ENCODE results near the gene MLN. TPM values are rescaled to one million over a fixed set of nuclear protein-coding genes. Genes with fewer than 3 reads are reported as not detected.
"Not testable (repeated sequence)": the region's sequence is repeated elsewhere in the genome, so short reads cannot be mapped to it uniquely, and the experiment has no call there.

MLN gene
- total RNA-seq, 2 experiments from 2014 or later = not detected

DNA sequence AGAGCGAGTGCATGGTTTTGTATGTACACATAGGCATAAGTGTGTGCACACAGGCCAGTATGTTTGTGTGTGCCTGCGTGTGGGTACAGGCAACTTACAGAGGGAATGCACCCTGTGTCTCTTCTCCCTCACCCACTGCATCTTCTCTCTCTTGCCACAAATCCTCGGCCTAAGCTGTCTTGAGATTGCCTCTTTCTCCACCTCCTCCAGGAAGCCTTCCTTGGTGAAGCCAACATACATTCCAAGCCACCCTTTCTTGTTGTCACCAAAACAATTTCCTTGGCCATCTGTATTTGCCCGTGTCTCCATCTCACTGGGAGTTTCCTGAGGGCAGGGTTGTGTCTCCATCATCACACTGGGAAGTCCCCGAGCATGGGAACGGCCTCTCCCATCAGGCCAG, 29.8 kb upstream of the MLN start:
- POLR2A ChIA-PET = no interaction called here
- ATAC-seq = no peak
- intact Hi-C loops (cut with DNase I, micrococcal nuclease) = no loop called here
- Mint-ChIP-seq H3K36me3 (ENCODE audit: low read depth) (no peaks in the 10 kb centered on the region), H3K9me3 (ENCODE audit: low read depth) (no peaks in the 10 kb centered on the region), H3K4me3 (no peak overlapping the region), H3K4me1 (no peaks in the 10 kb centered on the region), H3K27me3 (no peaks in the 10 kb centered on the region), H3K27ac (no peak overlapping the region)
- CTCF ChIA-PET = no interaction called here
- DNase-seq = no peak

GRCh38 chr6:33832831-33833230, 29.0 kb upstream of the MLN start:
- CTCF ChIA-PET; H3K9me3 Mint-ChIP-seq (ENCODE audit: low read depth); DNase-seq; H3K36me3 Mint-ChIP-seq (ENCODE audit: low read depth); H3K4me1 Mint-ChIP-seq; H3K4me3 Mint-ChIP-seq; POLR2A ChIA-PET; ATAC-seq; H3K27ac Mint-ChIP-seq; intact Hi-C loops (cut with DNase I, micrococcal nuclease); H3K27me3 Mint-ChIP-seq: not testable (repeated sequence)

- ATAC-seq; POLR2A ChIA-PET; intact Hi-C loops (cut with DNase I, micrococcal nuclease); DNase-seq; H3K27ac Mint-ChIP-seq; H3K4me1 Mint-ChIP-seq; CTCF ChIA-PET; H3K27me3 Mint-ChIP-seq; H3K36me3 Mint-ChIP-seq (ENCODE audit: low read depth); H3K9me3 Mint-ChIP-seq (ENCODE audit: low read depth); H3K4me3 Mint-ChIP-seq: not testable (repeated sequence)
These were observed 27.9 kb upstream of the MLN start for GRCh38 chr6:33831725-33832124.

- DNase-seq (no peak), ATAC-seq (no peak)
- Mint-ChIP-seq H3K27me3 (no peaks in the 10 kb centered on the region), H3K4me1 (no peaks in the 10 kb centered on the region), H3K4me3 (no peak overlapping the region), H3K27ac (no peak overlapping the region), H3K36me3 (ENCODE audit: low read depth) (no peaks in the 10 kb centered on the region), H3K9me3 (ENCODE audit: low read depth) (no peaks in the 10 kb centered on the region)
- intact Hi-C loops (cut with DNase I, micrococcal nuclease) = no loop called here
- POLR2A ChIA-PET = no interaction called here
- CTCF ChIA-PET = no interaction called here
These were observed 26.9 kb upstream of the MLN start for GRCh38 chr6:33830635-33831240.

GRCh38 chr6:33828764-33829731, 25.2 kb upstream of the MLN start:
- Mint-ChIP-seq H3K36me3 (ENCODE audit: low read depth) (no peaks in the 10 kb centered on the region), H3K27me3 (no peaks in the 10 kb centered on the region), H3K4me1 (no peaks in the 10 kb centered on the region), H3K27ac (no peak overlapping the region), H3K4me3 (no peak overlapping the region), H3K9me3 (ENCODE audit: low read depth) (no peaks in the 10 kb centered on the region)
- CTCF ChIA-PET = no interaction called here
- DNase-seq (no peak), ATAC-seq (no peak)
- POLR2A ChIA-PET = no interaction called here
- intact Hi-C loops (cut with DNase I, micrococcal nuclease) = no loop called here

DNA sequence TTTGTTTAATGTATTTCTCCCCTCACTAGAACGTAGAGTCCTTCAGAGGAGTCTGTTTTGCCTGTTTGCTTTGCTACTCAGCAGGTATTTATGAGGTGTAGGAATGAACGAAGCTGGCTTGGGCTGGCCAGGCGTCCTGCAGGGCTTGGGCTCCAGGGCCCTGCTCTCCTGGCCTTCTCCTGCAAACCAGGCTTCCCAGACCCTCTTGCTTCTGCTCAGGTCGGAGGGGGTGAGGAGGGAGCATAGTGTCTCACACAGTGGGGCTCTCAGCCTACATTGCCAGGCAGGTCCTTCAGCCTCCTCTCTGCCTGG, 24.6 kb upstream of the MLN start:
- H3K27me3 Mint-ChIP-seq = no peaks in the 10 kb centered on the region
- no peak overlapping the region for H3K27ac Mint-ChIP-seq
- H3K4me3 Mint-ChIP-seq = no peak overlapping the region
- no peaks in the 10 kb centered on the region for H3K4me1 Mint-ChIP-seq
- no peak for DNase-seq
- CTCF ChIA-PET = no interaction called here
- H3K9me3 Mint-ChIP-seq (ENCODE audit: low read depth) = no peaks in the 10 kb centered on the region
- no peak for ATAC-seq
- no peaks in the 10 kb centered on the region for H3K36me3 Mint-ChIP-seq (ENCODE audit: low read depth)
- POLR2A ChIA-PET = no interaction called here
- intact Hi-C loops (cut with DNase I, micrococcal nuclease) = no loop called here

DNA sequence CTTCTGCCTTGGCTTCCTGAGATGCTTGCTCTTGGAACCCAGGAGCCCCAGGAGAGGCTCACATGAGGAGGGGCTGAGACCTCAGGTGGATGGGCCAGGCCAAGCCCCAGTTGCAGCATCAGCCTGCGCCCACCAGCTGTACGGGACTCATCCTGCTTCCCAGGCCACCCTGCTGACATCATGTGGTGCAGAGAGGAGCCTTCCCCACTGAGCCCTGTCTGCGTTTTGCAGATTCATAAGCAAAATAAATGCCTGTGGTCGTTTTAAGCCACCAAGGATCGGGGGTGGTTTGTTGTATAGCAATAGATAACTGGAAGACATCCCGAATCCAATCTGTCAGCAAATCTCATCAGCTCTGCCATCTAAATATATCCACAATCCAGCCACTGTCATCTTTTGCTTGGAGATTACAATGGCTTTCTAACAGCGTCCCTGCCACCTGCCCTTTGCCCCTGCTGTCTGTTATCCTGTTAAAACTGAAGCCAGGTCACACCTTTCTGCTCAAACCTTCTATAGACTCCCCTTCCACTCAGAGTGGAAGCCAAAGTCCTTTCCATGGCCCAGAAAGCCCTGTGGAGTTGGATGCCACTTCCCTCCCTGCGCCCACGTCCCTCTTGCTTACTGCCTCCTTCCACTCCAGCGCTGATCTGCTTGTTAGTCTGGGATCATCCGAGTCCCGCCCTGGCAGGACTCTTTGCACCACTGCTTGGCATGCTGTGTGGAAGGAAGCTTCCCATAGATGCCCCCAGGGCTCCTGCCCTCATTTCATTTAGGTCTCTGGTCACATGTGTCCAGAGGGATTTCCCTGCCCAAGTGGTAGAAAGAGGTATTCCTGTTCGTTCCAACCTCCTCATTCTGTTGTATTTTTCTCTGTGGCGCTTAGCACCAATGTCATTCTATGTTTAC, 24.0 kb upstream of the MLN start:
- H3K4me3 Mint-ChIP-seq = no peak overlapping the region

DNA sequence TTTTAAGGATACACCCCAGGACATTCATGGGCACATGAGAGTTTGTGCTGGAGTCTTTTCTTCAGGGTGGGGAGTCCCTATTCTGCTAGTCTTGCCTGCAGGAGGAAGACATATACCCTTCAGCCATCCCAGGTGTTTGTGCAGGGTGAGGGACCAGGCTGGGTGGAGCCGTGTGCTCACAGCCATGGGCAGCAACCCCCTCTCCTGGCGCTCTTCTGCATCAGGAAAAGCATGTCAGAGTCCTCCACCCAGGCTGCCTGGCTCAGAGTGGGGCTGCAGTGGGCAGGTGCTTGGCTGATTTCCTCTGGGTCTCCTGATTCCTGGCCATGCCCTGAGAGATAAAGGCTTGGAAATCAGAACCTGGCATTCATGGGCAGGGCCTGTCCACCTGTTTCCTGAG, 22.7 kb upstream of the MLN start:
- POLR2A ChIA-PET = no interaction called here
- intact Hi-C loops (cut with DNase I, micrococcal nuclease) = no loop called here
- Mint-ChIP-seq H3K36me3 (ENCODE audit: low read depth) (no peaks in the 10 kb centered on the region), H3K27ac (no peak overlapping the region), H3K9me3 (ENCODE audit: low read depth) (no peaks in the 10 kb centered on the region), H3K4me3 (no peak overlapping the region), H3K4me1 (no peaks in the 10 kb centered on the region), H3K27me3 (no peaks in the 10 kb centered on the region)
- DNase-seq = no peak
- ATAC-seq = no peak
- CTCF ChIA-PET = no interaction called here

More for the DNA sequence above, 24.0 kb upstream of the MLN start:
- intact Hi-C loops (cut with DNase I, micrococcal nuclease) = no loop called here
- no peaks in the 10 kb centered on the region for H3K4me1 Mint-ChIP-seq
- ChIA-PET POLR2A (no interaction called here), CTCF (no interaction called here)
- H3K27ac Mint-ChIP-seq = no peak overlapping the region
- H3K9me3 Mint-ChIP-seq (ENCODE audit: low read depth) = no peaks in the 10 kb centered on the region
- H3K27me3 Mint-ChIP-seq = no peaks in the 10 kb centered on the region
- no peaks in the 10 kb centered on the region for H3K36me3 Mint-ChIP-seq (ENCODE audit: low read depth)
- no peak for ATAC-seq
- DNase-seq = no peak

- POLR2A ChIA-PET = no interaction called here
- no peak for ATAC-seq
- no peak overlapping the region for H3K4me3 Mint-ChIP-seq
- H3K36me3 Mint-ChIP-seq (ENCODE audit: low read depth) = no peaks in the 10 kb centered on the region
- H3K27ac Mint-ChIP-seq = no peak overlapping the region
- CTCF ChIA-PET = no interaction called here
- H3K27me3 Mint-ChIP-seq = no peaks in the 10 kb centered on the region
- H3K4me1 Mint-ChIP-seq = no peaks in the 10 kb centered on the region
- DNase-seq = no peak
- intact Hi-C loops (cut with DNase I, micrococcal nuclease) = no loop called here
- H3K9me3 Mint-ChIP-seq (ENCODE audit: low read depth) = no peaks in the 10 kb centered on the region
These were observed 20.8 kb upstream of the MLN start for GRCh38 chr6:33824461-33825154.

- ATAC-seq = no peak
- Mint-ChIP-seq H3K4me3 (no peak overlapping the region), H3K27ac (no peak overlapping the region), H3K27me3 (no peaks in the 10 kb centered on the region), H3K4me1 (no peaks in the 10 kb centered on the region), H3K9me3 (ENCODE audit: low read depth) (no peaks in the 10 kb centered on the region), H3K36me3 (ENCODE audit: low read depth) (no peaks in the 10 kb centered on the region)
- no peak for DNase-seq
- ChIA-PET CTCF (no interaction called here), POLR2A (no interaction called here)
- intact Hi-C loops (cut with DNase I, micrococcal nuclease) = no loop called here
These were observed 20.0 kb upstream of the MLN start for GRCh38 chr6:33823806-33824205.

GRCh38 chr6:33822575-33823395, 19.0 kb upstream of the MLN start:
- H3K27ac Mint-ChIP-seq = no peak overlapping the region
- ChIA-PET POLR2A (no interaction called here), CTCF (no interaction called here)
- H3K9me3 Mint-ChIP-seq (ENCODE audit: low read depth) = no peaks in the 10 kb centered on the region
- peak; percentile 66 for ATAC-seq
- DNase-seq = peak; percentile 18
- no peaks in the 10 kb centered on the region for H3K36me3 Mint-ChIP-seq (ENCODE audit: low read depth)
- intact Hi-C loops (cut with DNase I, micrococcal nuclease) = no loop called here
- H3K27me3 Mint-ChIP-seq = no peaks in the 10 kb centered on the region
- no peaks in the 10 kb centered on the region for H3K4me1 Mint-ChIP-seq
- H3K4me3 Mint-ChIP-seq = no peak overlapping the region

All from activated CD4-positive, alpha-beta T cell treated with anti-CD3 and anti-CD28 coated beads for 36 hours (primary cell).